GM10248 (cell line): ENCODE measurements around the gene ALKBH4.

Experiments used
- CTCF ChIA-PET: fragments of 300-600 bp; sonication (Branson Sonifier 250); formaldehyde crosslinking; extraction: SDS; loops from one replicate; lab custom pipeline; 2021; ENCODE audit warnings: antibody characterized with exemption; lab: Yijun Ruan, JAX
- POLR2A ChIA-PET: fragments of 350-650 bp; sonication (Branson Sonifier 250); formaldehyde crosslinking; extraction: SDS; loops from one replicate; lab custom pipeline; 2020; ENCODE audit warnings: antibody characterized with exemption; lab: Yijun Ruan, JAX
- DNase-seq: peaks from one replicate; pipeline ENCODE4 v3.0.0; 2012; ENCODE audit errors: extremely low spot score
- CTCF ChIP-seq: IDR thresholded peaks from 2 replicates; pipeline ENCODE4 v1.5.1; 2012; ENCODE audit warnings: mild to moderate bottlenecking, low read depth; ENCODE audit errors: extremely low read depth, missing control alignments, control extremely low read depth

Gene ALKBH4

GRCh38 chr7:102431617-102432298 lies 32.9 kb downstream of the ALKBH4 start:
- no peak for DNase-seq
- TF ChIP-seq CTCF, result no peak
- ChIA-PET CTCF (interaction anchor here (0.6 to 1.6 kb wide), 9 partner anchors 10 to 40 kb away, joined by 3 to 5 read pairs (median 3); no protein-coding TSS in a partner anchor), POLR2A (interaction anchor here (0.8 kb wide), 1 partner anchor 23 kb away, joined by 5 read pairs; no protein-coding TSS in a partner anchor)

GRCh38 chr7:102429141-102429899 lies 35.3 kb downstream of the ALKBH4 start:
- TF ChIP-seq CTCF, result no peak
- CTCF ChIA-PET, result interaction anchor here (1.5 kb wide), 1 partner anchor 18 kb away, joined by 4 read pairs; no protein-coding TSS in a partner anchor
- POLR2A ChIA-PET, result no interaction called here
- DNase-seq, result no peak

GRCh38 chr7:102427019-102427405 lies 37.7 kb downstream of the ALKBH4 start:
- ChIA-PET CTCF (interaction anchor here (1.6 to 2.7 kb wide), 2 partner anchors 12 to 22 kb away, joined by 5 to 18 read pairs; no protein-coding TSS in a partner anchor), POLR2A (no interaction called here)
- TF ChIP-seq CTCF, result no peak
- DNase-seq, result no peak

DNA sequence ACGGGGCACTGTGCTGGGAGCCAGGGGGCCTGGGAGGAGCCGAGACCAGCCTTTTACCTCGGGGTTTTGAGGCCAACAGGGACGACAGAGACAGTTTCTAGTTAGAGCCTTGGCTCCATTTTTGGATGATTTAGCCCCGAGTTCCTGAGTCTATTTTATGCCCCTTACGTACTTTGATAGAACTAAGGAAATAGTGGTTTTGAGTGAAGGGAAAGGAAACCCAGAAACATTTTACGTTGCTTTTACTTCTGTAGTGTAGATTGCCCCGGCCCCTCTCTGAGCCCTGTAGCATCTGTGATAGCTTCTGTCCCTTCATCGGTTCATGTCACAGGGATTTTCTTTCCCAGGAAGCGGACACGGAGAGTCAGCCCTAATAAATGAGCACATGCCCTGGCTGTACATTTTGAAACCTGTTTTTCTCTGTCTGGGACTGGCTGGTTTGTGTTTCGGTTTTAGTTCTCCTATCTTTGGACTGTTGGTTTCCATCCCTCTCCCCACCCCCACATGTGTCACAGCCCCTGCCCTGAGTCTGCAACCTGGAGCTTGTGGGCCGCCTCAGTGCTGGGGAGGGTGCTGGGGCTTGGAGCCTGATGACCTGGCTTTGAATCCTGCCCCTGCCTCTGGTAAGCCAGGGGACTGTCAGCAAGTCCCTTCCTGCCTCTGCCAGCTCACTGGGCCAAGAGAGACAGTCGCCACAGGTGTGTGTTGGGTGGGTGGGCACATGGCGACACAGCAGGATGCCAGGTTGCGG lies 38.2 kb downstream of the ALKBH4 start:
- peak; percentile 83 for DNase-seq
- TF ChIP-seq CTCF, result no peak
- ChIA-PET CTCF (interaction anchor here (0.9 to 3.7 kb wide), 8 partner anchors 9 to 137 kb away, joined by 4 to 19 read pairs (median 5); no protein-coding TSS in a partner anchor), POLR2A (interaction anchor here (1.6 kb wide), 1 partner anchor 16 kb away, joined by 6 read pairs; no protein-coding TSS in a partner anchor)

DNA sequence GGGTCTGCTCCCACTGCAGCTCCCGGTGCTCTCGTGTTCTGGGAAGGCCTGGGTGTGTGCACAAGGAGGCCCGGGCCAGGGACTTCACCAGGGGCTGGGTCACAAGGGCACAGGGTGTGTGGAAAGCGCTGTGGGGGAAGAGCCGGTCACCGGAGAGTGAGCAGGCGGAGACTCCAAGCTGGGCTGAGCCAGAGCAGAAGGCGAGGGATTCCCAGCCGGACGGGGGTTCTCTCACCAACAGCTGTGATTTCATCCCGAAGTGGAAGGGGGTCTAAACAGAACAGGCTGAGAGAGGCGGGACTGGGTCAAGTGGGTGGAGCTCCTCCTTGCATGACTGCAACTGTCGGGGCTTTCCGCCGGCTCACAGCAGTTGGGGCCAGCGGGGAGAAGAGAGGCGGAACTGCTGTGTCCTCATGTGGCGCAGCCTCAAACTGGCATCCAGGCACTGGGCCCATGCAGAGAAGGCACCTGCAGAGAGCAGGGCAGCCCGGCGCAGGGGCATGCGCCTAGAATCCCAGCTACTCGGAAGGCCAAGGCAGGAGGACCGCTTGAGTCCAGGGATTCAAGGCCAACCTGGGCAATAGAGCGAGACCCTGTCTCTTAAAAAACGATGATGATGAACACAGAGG lies 38.9 kb downstream of the ALKBH4 start:
- DNase-seq, result peak; percentile 87
- no peak for TF ChIP-seq CTCF
- POLR2A ChIA-PET, result interaction anchor here (0.6 to 1.8 kb wide), 5 partner anchors 10 to 444 kb away, joined by 3 to 6 read pairs (median 4); partner anchors contain the start of gene PRKRIP1
- CTCF ChIA-PET, result interaction anchor here (0.6 to 3.7 kb wide), 11 partner anchors 9 to 136 kb away, joined by 3 to 19 read pairs (median 5); partner anchors contain the start of genes ALKBH4 and LRWD1
